ENCODE results near the gene TWNK.

GRCh38 chr10:101032637-101033224 lies 45.4 kb downstream of the TWNK start:
- TF ChIP-seq CTCF (IDR thresholded peaks at IDR 0.05; ENCODE audit: insufficient read depth, low read length) (no peak), POLR2AphosphoS5 (IDR thresholded peaks at IDR 0.05; ENCODE audit: low read depth) (peak; percentile 93), SPI1 (IDR thresholded peaks at IDR 0.05; ENCODE audit: borderline replicate concordance, low read depth) (peak; percentile 86), GABPA (IDR thresholded peaks at IDR 0.05; ENCODE audit: low read depth) (no peak)

Measured in HL-60 (cell line).